Upper lobe of right lung (tissue), 1 donor: Measurements from ENCODE around the gene ZNF823. TPM values are rescaled to one million over a fixed set of nuclear protein-coding genes. Genes with fewer than 3 reads are reported as not detected.

Experiments
- ATAC-seq: fragments of 200-7000 bp; cut with Tn5 transposase; one replicate; pipeline ENCODE4 v1.9.1; 2020; ENCODE audit warnings: mild to moderate bottlenecking, moderate library complexity
- DNase-seq: peaks from one replicate; pipeline ENCODE4 v3.0.0-alpha.2; 2020
- H3K27ac ChIP-seq: fragments of 200-600 bp; one replicate; pipeline ENCODE4 v1.8.0; 2022
- H3K27me3 ChIP-seq: fragments of 200-600 bp; one replicate; pipeline ENCODE4 v1.8.0; 2022; ENCODE audit warnings: mild to moderate bottlenecking
- H3K36me3 ChIP-seq: fragments of 200-600 bp; one replicate; pipeline ENCODE4 v1.8.0; 2022
- H3K4me1 ChIP-seq: fragments of 200-600 bp; one replicate; pipeline ENCODE4 v1.8.0; 2022
- H3K4me3 ChIP-seq: fragments of 200-600 bp; one replicate; pipeline ENCODE4 v1.8.0; 2022; ENCODE audit warnings: mild to moderate bottlenecking
- H3K9me3 ChIP-seq: fragments of 200-600 bp; one replicate; pipeline ENCODE4 v1.8.0; 2022
- intact Hi-C: fragments of 100-400 bp; cut with DNase I; formaldehyde crosslinking; loops from one replicate; pipeline ENCODE4 v1.11.0; 2022
- total RNA-seq: library from RNA; stranded (reverse); fragmentation: NEBNext Ultra II Directional; extraction: Animal tissue kit (Norgen Biotek cat#: 25700); gene quantifications from one replicate; pipeline ENCODE4 v1.2.1, GENCODE V29; 2021
- TF ChIP-seq, protein P1 (sequence below): fragments of 200-600 bp; IDR thresholded peaks from one replicate; pipeline ENCODE4 v1.8.0; 2022; ENCODE audit warnings: antibody characterized with exemption
- donor health status: DM: no; HTN: yes; CAD: no; lungs with severe emphysema.

The ZNF823 gene
- total RNA-seq, 1 donor from 2014 or later = 5.6 TPM

- ATAC-seq (no peak), DNase-seq (no peak)
- no peak overlapping the region for H3K27ac ChIP-seq
- intact Hi-C loops = no loop called here
- H3K4me3 ChIP-seq = no peak overlapping the region
- H3K4me1 ChIP-seq = no peaks in the 10 kb centered on the region
- TF ChIP-seq, protein P1, sequence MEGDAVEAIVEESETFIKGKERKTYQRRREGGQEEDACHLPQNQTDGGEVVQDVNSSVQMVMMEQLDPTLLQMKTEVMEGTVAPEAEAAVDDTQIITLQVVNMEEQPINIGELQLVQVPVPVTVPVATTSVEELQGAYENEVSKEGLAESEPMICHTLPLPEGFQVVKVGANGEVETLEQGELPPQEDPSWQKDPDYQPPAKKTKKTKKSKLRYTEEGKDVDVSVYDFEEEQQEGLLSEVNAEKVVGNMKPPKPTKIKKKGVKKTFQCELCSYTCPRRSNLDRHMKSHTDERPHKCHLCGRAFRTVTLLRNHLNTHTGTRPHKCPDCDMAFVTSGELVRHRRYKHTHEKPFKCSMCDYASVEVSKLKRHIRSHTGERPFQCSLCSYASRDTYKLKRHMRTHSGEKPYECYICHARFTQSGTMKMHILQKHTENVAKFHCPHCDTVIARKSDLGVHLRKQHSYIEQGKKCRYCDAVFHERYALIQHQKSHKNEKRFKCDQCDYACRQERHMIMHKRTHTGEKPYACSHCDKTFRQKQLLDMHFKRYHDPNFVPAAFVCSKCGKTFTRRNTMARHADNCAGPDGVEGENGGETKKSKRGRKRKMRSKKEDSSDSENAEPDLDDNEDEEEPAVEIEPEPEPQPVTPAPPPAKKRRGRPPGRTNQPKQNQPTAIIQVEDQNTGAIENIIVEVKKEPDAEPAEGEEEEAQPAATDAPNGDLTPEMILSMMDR = no peak
- H3K9me3 ChIP-seq = no peaks in the 10 kb centered on the region
- no peaks in the 10 kb centered on the region for H3K27me3 ChIP-seq
- no peaks in the 10 kb centered on the region for H3K36me3 ChIP-seq
These were observed 28.4 kb downstream of the ZNF823 start for GRCh38 chr19:11710313-11710712.

DNA sequence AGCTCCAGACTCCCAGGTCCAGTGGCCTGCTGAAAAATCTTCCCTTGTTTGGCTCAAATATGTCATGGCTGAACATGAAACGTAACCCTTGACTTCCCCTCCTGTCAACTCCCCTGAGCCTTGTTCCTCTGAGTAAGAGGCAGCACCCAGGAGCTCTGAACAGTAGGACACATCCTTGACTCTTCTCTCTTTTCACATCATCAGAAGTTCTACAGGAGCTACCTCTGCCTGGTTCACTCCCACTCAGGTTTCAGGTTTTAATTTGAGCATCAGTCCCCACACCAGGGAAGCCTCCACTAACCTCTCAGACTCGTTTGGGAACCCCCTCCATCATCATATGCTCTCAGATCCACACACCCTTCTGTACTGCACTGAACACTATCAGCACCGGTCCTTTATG is 30.3 kb downstream of the ZNF823 start:
- Histone ChIP-seq H3K27me3 (no peaks in the 10 kb centered on the region), H3K27ac (no peak overlapping the region), H3K9me3 (no peaks in the 10 kb centered on the region), H3K4me3 (no peak overlapping the region), H3K4me1 (no peaks in the 10 kb centered on the region), H3K36me3 (no peaks in the 10 kb centered on the region)
- no peak for ATAC-seq
- intact Hi-C loops = no loop called here
- TF ChIP-seq, protein P1 = no peak
- no peak for DNase-seq

GRCh38 chr19:11705474-11705873 is 33.3 kb downstream of the ZNF823 start:
- ATAC-seq (no peak), DNase-seq (no peak)
- no peaks in the 10 kb centered on the region for H3K27me3 ChIP-seq
- H3K36me3 ChIP-seq = no peaks in the 10 kb centered on the region
- no peak overlapping the region for H3K27ac ChIP-seq
- H3K4me1 ChIP-seq = no peaks in the 10 kb centered on the region
- no peak overlapping the region for H3K4me3 ChIP-seq
- intact Hi-C loops = no loop called here
- TF ChIP-seq, protein P1 = no peak
- H3K9me3 ChIP-seq = no peaks in the 10 kb centered on the region

DNA sequence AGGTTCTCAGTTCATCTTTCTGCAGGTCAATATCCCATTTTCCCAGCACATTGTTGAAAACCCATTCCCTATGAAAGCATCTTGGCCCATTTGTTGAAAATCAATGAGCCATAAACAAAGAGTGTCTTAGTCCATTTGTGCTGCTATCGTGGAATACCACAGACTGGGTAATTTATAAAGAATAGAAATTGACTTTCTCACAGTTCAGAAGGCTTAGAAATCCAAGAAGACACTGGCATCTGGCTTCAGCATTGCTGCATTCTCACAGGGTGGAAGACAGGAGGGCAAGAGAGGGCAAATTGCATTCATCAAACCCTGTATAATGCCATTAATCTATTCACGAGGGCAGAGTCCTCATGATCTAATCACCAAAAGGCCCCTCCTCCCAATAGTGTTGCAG is 34.1 kb downstream of the ZNF823 start:
- Histone ChIP-seq H3K4me3 (no peak overlapping the region), H3K27me3 (no peaks in the 10 kb centered on the region), H3K27ac (no peak overlapping the region), H3K4me1 (no peaks in the 10 kb centered on the region), H3K9me3 (no peaks in the 10 kb centered on the region), H3K36me3 (no peaks in the 10 kb centered on the region)
- no peak for ATAC-seq
- DNase-seq = no peak
- intact Hi-C loops = no loop called here
- TF ChIP-seq, protein P1 = no peak

- Histone ChIP-seq H3K9me3 (no peaks in the 10 kb centered on the region), H3K4me1 (no peaks in the 10 kb centered on the region), H3K27ac (no peak overlapping the region), H3K4me3 (no peak overlapping the region), H3K36me3 (no peaks in the 10 kb centered on the region), H3K27me3 (no peaks in the 10 kb centered on the region)
- TF ChIP-seq, protein P1 = peak; percentile 72
- intact Hi-C loops = no loop called here
- ATAC-seq = peak; percentile 62
- DNase-seq = no peak
These were observed 38.6 kb downstream of the ZNF823 start for GRCh38 chr19:11699931-11700794.
